HCT116 (cell line): ENCODE measurements around the gene RPL13. TPM values are rescaled to one million over a fixed set of nuclear protein-coding genes. Genes with fewer than 3 reads are reported as not detected.

Source experiments
- ATAC-seq: fragments of 200-7000 bp; cut with Tn5 transposase; 2 replicates; pipeline ENCODE4 v1.9.1; 2020; ENCODE audit warnings: mild to moderate bottlenecking, moderate library complexity
- BruUV-seq: library from RNA; stranded (reverse); fragments of 400-500 nt; replicated peaks from 2 replicates; lab custom pipeline; 2021; lab: Mats Ljungman, UMichigan
- CTCF ChIA-PET: fragments of 300-600 bp; sonication (Branson Sonifier 250); formaldehyde crosslinking; loops from one replicate; lab custom pipeline; 2021; ENCODE audit warnings: antibody characterized with exemption; lab: Charles Lee
- POLR2A ChIA-PET: fragments of 300-600, 350-600 bp; sonication (Branson Sonifier 250); formaldehyde crosslinking; loops from one replicate; lab custom pipeline; 2021; ENCODE audit warnings: antibody characterized with exemption; lab: Charles Lee
- RAD21 ChIA-PET, 2 experiments: fragments of 300-600 bp; sonication (Branson Sonifier 250); formaldehyde crosslinking; loops; one replicate each; lab custom pipeline; 2023; ENCODE audit warnings: low total read pairs in 2 of 2; ENCODE audit not compliant: uncharacterized antibody in 2 of 2, unreplicated experiment in 2 of 2, low non-redundant PET in 1 of 2; lab: Charles Lee
- DNase-seq: peaks from one replicate; pipeline ENCODE4 v3.0.0-alpha.2; 2010; ENCODE audit warnings: low read depth, low spot score
- H2AFZ ChIP-seq: fragments of 200-600 bp; shearing (Covaris generic), sonication (generic); 2 replicates; pipeline ENCODE4 v1.6.1; 2017; ENCODE audit warnings: low read depth, mixed run types, mixed read lengths, antibody characterized with exemption, low read length; ENCODE audit not compliant: poor library complexity, severe bottlenecking
- H3K27ac ChIP-seq: 2 replicates; pipeline ENCODE4 v1.5.1; 2012; ENCODE audit warnings: low read depth, low read length
- H3K27me3 ChIP-seq: fragments of 200-600 bp; sonication (generic); 2 replicates; pipeline ENCODE4 v1.6.1; 2016; ENCODE audit warnings: mixed run types, low read length, mixed read lengths; ENCODE audit not compliant: insufficient read depth
- H3K36me3 ChIP-seq, 2 experiments: fragments of 200-500 bp in 1 of 2; fragments of 200-600 bp in 1 of 2; sonication (Bioruptor generic) in 1 of 2; sonication (generic) in 1 of 2; 2 replicates each; pipeline versions ENCODE4 v1.5.1 to v1.6.1; 2014 to 2016; ENCODE audit warnings: low read length in 2 of 2, inconsistent platforms in 1 of 2, mixed read lengths in 1 of 2, mixed run types in 1 of 2; ENCODE audit not compliant: insufficient read depth in 2 of 2, control insufficient read depth in 1 of 2
- H3K4me1 ChIP-seq, 2 experiments: fragments of 200-600 bp in 1 of 2; sonication (generic) in 1 of 2; 2 replicates each; pipeline versions ENCODE4 v1.5.1 to v1.6.1; 2012 to 2017; ENCODE audit warnings: low read length in 2 of 2, inconsistent platforms in 1 of 2, mild to moderate bottlenecking in 1 of 2, mixed read lengths in 1 of 2, mixed run types in 1 of 2, moderate library complexity in 1 of 2; ENCODE audit not compliant: insufficient read depth in 2 of 2, control insufficient read depth in 1 of 2
- H3K4me2 ChIP-seq: fragments of 200-600 bp; sonication (generic); 2 replicates; pipeline ENCODE4 v1.6.1; 2017; ENCODE audit warnings: mixed run types, low read length, mixed read lengths
- H3K4me3 ChIP-seq, 2 experiments: fragments of 200-600 bp in 1 of 2; sonication (generic) in 1 of 2; replicated peaks in 1 of 2; 2 replicates each; pipeline ENCODE4 v1.5.1; 2011 to 2016; ENCODE audit warnings: low read length in 2 of 2, control low read depth in 1 of 2, low read depth in 1 of 2, mild to moderate bottlenecking in 1 of 2, mixed read lengths in 1 of 2, mixed run types in 1 of 2
- H3K79me2 ChIP-seq: fragments of 200-600 bp; sonication (generic); 2 replicates; pipeline ENCODE4 v1.6.1; 2017; ENCODE audit warnings: mild to moderate bottlenecking, mixed run types, low read length, moderate library complexity, mixed read lengths; ENCODE audit not compliant: insufficient read depth
- H3K9ac ChIP-seq: fragments of 200-600 bp; sonication (generic); 2 replicates; pipeline ENCODE4 v1.6.1; 2016; ENCODE audit warnings: low read length, mixed read lengths
- H3K9me2 ChIP-seq: fragments of 200-600 bp; sonication (generic), shearing (Covaris generic); 2 replicates; pipeline ENCODE4 v1.6.1; 2017; ENCODE audit warnings: mixed run types, mild to moderate bottlenecking, moderate library complexity; ENCODE audit not compliant: insufficient read depth
- H3K9me3 ChIP-seq, 2 experiments: fragments of 200-500 bp in 1 of 2; fragments of 200-600 bp in 1 of 2; sonication (Bioruptor generic) in 1 of 2; sonication (generic) in 1 of 2; 2 replicates each; pipeline ENCODE4 v1.6.1; 2014 to 2017; ENCODE audit warnings: low read length in 2 of 2, mixed read lengths in 2 of 2, inconsistent platforms in 1 of 2, low read depth in 1 of 2, mild to moderate bottlenecking in 1 of 2, mixed run types in 1 of 2, moderate library complexity in 1 of 2; ENCODE audit not compliant: control insufficient read depth in 1 of 2, insufficient read depth in 1 of 2
- H4K20me1 ChIP-seq: fragments of 200-600 bp; sonication (generic), shearing (Covaris generic); 2 replicates; pipeline ENCODE4 v1.6.1; 2017; ENCODE audit warnings: mixed run types, mild to moderate bottlenecking, moderate library complexity; ENCODE audit not compliant: insufficient read depth
- CEBPB ChIP-seq: IDR thresholded peaks from 2 replicates; pipeline ENCODE4 v1.6.1; 2012; ENCODE audit warnings: low read depth
- EZH2phosphoT487 ChIP-seq: fragments of 200-600 bp; IDR thresholded peaks from 2 replicates; pipeline ENCODE4 v1.6.1; 2018; ENCODE audit warnings: antibody characterized with exemption, borderline replicate concordance
- RAD21 ChIP-seq: IDR thresholded peaks from 2 replicates; pipeline ENCODE4 v1.6.1; 2012; ENCODE audit warnings: low read depth, mild to moderate bottlenecking
- SIN3A ChIP-seq: IDR thresholded peaks from 2 replicates; pipeline ENCODE4 v1.6.1; 2012; ENCODE audit warnings: low read depth
- SRF ChIP-seq: IDR thresholded peaks from 2 replicates; pipeline ENCODE4 v1.6.1; 2012; ENCODE audit warnings: low read depth
- YY1 ChIP-seq: IDR thresholded peaks from 2 replicates; pipeline ENCODE4 v1.6.1; 2011; ENCODE audit warnings: low read length, low read depth, moderate library complexity, mild to moderate bottlenecking; ENCODE audit not compliant: insufficient replicate concordance; ENCODE audit errors: extremely low read depth
- intact Hi-C: fragments of 100-400 bp; cut with micrococcal nuclease; formaldehyde crosslinking; loops from 2 replicates; pipeline ENCODE4 v1.10.0; 2022
- total RNA-seq: library from RNA; stranded (reverse); gene quantifications from one replicate; pipeline ENCODE4 v1.2.1, GENCODE V29; 2021; ENCODE audit not compliant: unreplicated experiment
- TF ChIP-seq, protein P1 (sequence below): IDR thresholded peaks from 2 replicates; pipeline ENCODE4 v1.6.1; 2011; ENCODE audit warnings: mild to moderate bottlenecking, low read length, moderate library complexity; ENCODE audit not compliant: insufficient replicate concordance; ENCODE audit errors: extremely low read depth
- TF ChIP-seq, protein P2 (sequence below): IDR thresholded peaks from 2 replicates; pipeline ENCODE4 v1.6.1; 2012
- TF ChIP-seq, protein P3 (sequence below), 3 experiments: fragments of 200-600 bp in 1 of 3; sonication (generic) in 1 of 3; IDR thresholded peaks in 2 of 3; conservative IDR thresholded peaks in 1 of 3; 2 replicates each; pipeline ENCODE4 v1.5.1; 2012 to 2017; ENCODE audit warnings: low read depth in 2 of 3, low read length in 2 of 3, antibody characterized with exemption in 1 of 3, borderline replicate concordance in 1 of 3, control low read depth in 1 of 3, mild to moderate bottlenecking in 1 of 3, mixed read lengths in 1 of 3, mixed run types in 1 of 3, moderate library complexity in 1 of 3; ENCODE audit not compliant: insufficient read depth in 1 of 3

RPL13 gene
- total RNA-seq, 1 experiment from 2014 or later = 4,404 TPM

DNA sequence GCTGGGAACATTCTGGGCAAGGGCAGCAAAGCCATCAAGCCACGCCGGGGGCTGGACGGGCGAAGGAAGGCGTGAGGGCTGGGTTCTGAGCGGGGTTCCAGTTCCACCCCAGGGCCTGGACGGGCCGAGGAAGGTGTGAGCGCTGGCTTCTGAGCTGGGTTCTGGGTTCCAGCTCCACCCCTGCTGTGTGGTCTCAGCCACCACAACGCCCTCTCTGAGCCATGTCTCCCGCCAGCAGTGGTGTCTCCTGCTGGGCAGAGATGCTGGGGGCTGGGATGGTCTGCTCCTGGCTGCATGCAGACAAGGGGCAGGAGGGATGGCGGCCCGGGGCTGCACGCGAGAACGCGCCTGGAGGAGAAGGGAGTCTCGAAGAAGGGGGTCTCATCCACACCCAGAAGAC is 11.2 kb downstream of the RPL13 start:
- Histone ChIP-seq H3K9ac (no peak overlapping the region), H3K4me1 (peaks cover 9 to 35% of the 10 kb centered on the region in 2 experiments), H3K79me2 (peaks cover 13% of the 10 kb centered on the region), H3K4me2 (no peak overlapping the region), H4K20me1 (no peaks in the 10 kb centered on the region), H3K27ac (no peak overlapping the region; the same call in 1 of the 2 replicates), H3K9me2 (no peaks in the 10 kb centered on the region), H3K27me3 (no peaks in the 10 kb centered on the region), H3K9me3 (no peaks in the 10 kb centered on the region), H3K4me3 (no peak overlapping the region), H3K36me3 (0 out of 4 replicates have a peak, but pooled peaks cover 0 to under 1% of the 10 kb centered on the region in 2 experiments), H2AFZ (no peak overlapping the region)
- POLR2A ChIA-PET = no interaction called here
- DNase-seq = no peak
- TF ChIP-seq EZH2phosphoT487 (no peak), SIN3A (no peak), CEBPB (no peak), SRF (no peak), YY1 (no peak), RAD21 (no peak)
- TF ChIP-seq, protein P1, sequence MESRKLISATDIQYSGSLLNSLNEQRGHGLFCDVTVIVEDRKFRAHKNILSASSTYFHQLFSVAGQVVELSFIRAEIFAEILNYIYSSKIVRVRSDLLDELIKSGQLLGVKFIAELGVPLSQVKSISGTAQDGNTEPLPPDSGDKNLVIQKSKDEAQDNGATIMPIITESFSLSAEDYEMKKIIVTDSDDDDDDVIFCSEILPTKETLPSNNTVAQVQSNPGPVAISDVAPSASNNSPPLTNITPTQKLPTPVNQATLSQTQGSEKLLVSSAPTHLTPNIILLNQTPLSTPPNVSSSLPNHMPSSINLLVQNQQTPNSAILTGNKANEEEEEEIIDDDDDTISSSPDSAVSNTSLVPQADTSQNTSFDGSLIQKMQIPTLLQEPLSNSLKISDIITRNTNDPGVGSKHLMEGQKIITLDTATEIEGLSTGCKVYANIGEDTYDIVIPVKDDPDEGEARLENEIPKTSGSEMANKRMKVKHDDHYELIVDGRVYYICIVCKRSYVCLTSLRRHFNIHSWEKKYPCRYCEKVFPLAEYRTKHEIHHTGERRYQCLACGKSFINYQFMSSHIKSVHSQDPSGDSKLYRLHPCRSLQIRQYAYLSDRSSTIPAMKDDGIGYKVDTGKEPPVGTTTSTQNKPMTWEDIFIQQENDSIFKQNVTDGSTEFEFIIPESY = no peak
- TF ChIP-seq, protein P2, sequence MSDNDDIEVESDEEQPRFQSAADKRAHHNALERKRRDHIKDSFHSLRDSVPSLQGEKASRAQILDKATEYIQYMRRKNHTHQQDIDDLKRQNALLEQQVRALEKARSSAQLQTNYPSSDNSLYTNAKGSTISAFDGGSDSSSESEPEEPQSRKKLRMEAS = no peak
- TF ChIP-seq, protein P3, sequence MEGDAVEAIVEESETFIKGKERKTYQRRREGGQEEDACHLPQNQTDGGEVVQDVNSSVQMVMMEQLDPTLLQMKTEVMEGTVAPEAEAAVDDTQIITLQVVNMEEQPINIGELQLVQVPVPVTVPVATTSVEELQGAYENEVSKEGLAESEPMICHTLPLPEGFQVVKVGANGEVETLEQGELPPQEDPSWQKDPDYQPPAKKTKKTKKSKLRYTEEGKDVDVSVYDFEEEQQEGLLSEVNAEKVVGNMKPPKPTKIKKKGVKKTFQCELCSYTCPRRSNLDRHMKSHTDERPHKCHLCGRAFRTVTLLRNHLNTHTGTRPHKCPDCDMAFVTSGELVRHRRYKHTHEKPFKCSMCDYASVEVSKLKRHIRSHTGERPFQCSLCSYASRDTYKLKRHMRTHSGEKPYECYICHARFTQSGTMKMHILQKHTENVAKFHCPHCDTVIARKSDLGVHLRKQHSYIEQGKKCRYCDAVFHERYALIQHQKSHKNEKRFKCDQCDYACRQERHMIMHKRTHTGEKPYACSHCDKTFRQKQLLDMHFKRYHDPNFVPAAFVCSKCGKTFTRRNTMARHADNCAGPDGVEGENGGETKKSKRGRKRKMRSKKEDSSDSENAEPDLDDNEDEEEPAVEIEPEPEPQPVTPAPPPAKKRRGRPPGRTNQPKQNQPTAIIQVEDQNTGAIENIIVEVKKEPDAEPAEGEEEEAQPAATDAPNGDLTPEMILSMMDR (IDR thresholded peaks at IDR 0.05 in 2 of 3, conservative IDR thresholded peaks at IDR 0.05 in 1 of 3; ENCODE audit: borderline replicate concordance in 1 of 3, insufficient read depth in 1 of 3, low read depth in 2 of 3, low read length in 2 of 3) = no peak
- CTCF ChIA-PET = no interaction called here
- no TSS peak for BruUV-seq
- ATAC-seq = no peak
- intact Hi-C loops = no loop called here
- RAD21 ChIA-PET = no interaction called here
